ENCODE results near the gene SPNS2. TPM values are rescaled to one million over a fixed set of nuclear protein-coding genes. Genes with fewer than 3 reads are reported as not detected.

The SPNS2 gene
- total and polyA plus RNA-seq, 10 of the 15 experiments (the other 5 are each of a cell fraction or from before 2014, with no cell fraction given), result 0.04 to 1.1 (median 0.23) TPM; not detected in 2

- TF ChIP-seq NR2C2 (IDR thresholded peaks at IDR 0.05; ENCODE audit: borderline replicate concordance, control insufficient read depth, insufficient read length, low read depth) (no peak), FOXK2 (IDR thresholded peaks at IDR 0.05) (no peak), BMI1 (IDR thresholded peaks at IDR 0.05; ENCODE audit: borderline replicate concordance) (no peak), ASH2L (IDR thresholded peaks at IDR 0.05; ENCODE audit: borderline replicate concordance, low read depth) (no peak), SREBF2 (IDR thresholded peaks at IDR 0.05; ENCODE audit: low read length) (no peak)
Observed at GRCh38 chr17:4506175-4506813, 7.6 kb downstream of the SPNS2 start (continued).

- H3K27ac ChIP-seq (ENCODE audit: control insufficient read depth, insufficient read depth), result no peak overlapping the region
- no peaks in the 10 kb centered on the region for H3K36me3 ChIP-seq (ENCODE audit: control insufficient read depth in 2 of 2, insufficient read depth in 2 of 2, low read length in 1 of 2)
- in situ Hi-C loops (cut with MboI) (no loop called here), intact Hi-C loops (cut with micrococcal nuclease; ENCODE audit: unreplicated experiment) (no loop called here)
- CTCF ChIA-PET, result no interaction called here
- H3K4me2 ChIP-seq (ENCODE audit: control insufficient read depth, insufficient read depth), result no peak overlapping the region
- H3K4me3 ChIP-seq, result no peak overlapping the region
- H3K9me3 ChIP-seq (replicated peaks; ENCODE audit: control insufficient read depth, insufficient read depth, low read length), result no peaks in the 10 kb centered on the region
- 64% methylated on average over 8 of the region's 8 CpGs for WGBS (ENCODE audit: insufficient coverage, insufficient replicate concordance, low lambda C conversion rate, missing lambda C conversion rate)
- H2AFZ ChIP-seq (ENCODE audit: control insufficient read depth, low read depth, low read length), result no peak overlapping the region
- BruUV-seq (replicated peaks), result no TSS peak
- RAD21 ChIA-PET (ENCODE audit: unreplicated experiment), result no interaction called here
- ATAC-seq (no peak), DNase-seq (ENCODE audit: low read depth, low spot score) (no peak), FAIRE-seq (no peak)
- H3K4me1 ChIP-seq (ENCODE audit: control insufficient read depth, insufficient read depth, low read length), result peaks cover 6% of the 10 kb centered on the region; the same call in 1 of the 2 replicates
- H3K9ac ChIP-seq (ENCODE audit: control insufficient read depth, insufficient read depth, low read length), result no peak overlapping the region
- H3K27me3 ChIP-seq (replicated peaks in 1 of 2; ENCODE audit: control insufficient read depth in 2 of 2, insufficient read depth in 2 of 2, low read length in 1 of 2), result peaks cover 0 to 3% of the 10 kb centered on the region in 2 experiments; a peak in 1 of 4 replicates
- SMC1A ChIA-PET (ENCODE audit: uncharacterized antibody, unreplicated experiment), result no interaction called here
- H3K79me2 ChIP-seq (ENCODE audit: control insufficient read depth, insufficient read depth, low read length), result no peaks in the 10 kb centered on the region
- POLR2A ChIA-PET, result no interaction called here
- no peaks in the 10 kb centered on the region for H4K20me1 ChIP-seq (ENCODE audit: control insufficient read depth, insufficient read depth)
- TF ChIP-seq MEF2A (IDR thresholded peaks at IDR 0.05; ENCODE audit: insufficient read depth, low read depth, low read length) (no peak), ZNF592 (IDR thresholded peaks at IDR 0.05) (no peak), YY1 (IDR thresholded peaks at IDR 0.05; ENCODE audit: low read depth, low read length) (no peak), RBBP5 (conservative IDR thresholded peaks at IDR 0.05) (no peak), FOXM1 (IDR thresholded peaks at IDR 0.05; ENCODE audit: low read depth, low read length) (no peak), CBX5 (IDR thresholded peaks at IDR 0.05; ENCODE audit: low read depth) (no peak)
Observed at GRCh38 chr17:4506892-4507291, 8.2 kb downstream of the SPNS2 start.
